AG04449 (cell line): ENCODE results near the gene ZNF428.
"Not testable (repeated sequence)": the region's sequence is repeated elsewhere in the genome, so short reads cannot be mapped to it uniquely, and the experiment has no call there.

ENCODE experiments used
- CTCF ChIA-PET: fragments of 350-600 bp; formaldehyde crosslinking; extraction: SDS; loops from one replicate; lab custom pipeline; 2021; ENCODE audit warnings: antibody characterized with exemption; lab: Yijun Ruan, JAX
- POLR2A ChIA-PET: fragments of 400-600, 350-600 bp; formaldehyde crosslinking; extraction: SDS; loops from one replicate; lab custom pipeline; 2020; ENCODE audit warnings: antibody characterized with exemption, inconsistent platforms; lab: Yijun Ruan, JAX
- DNase-seq: peaks from one replicate; pipeline ENCODE4 v3.0.0-alpha.2; 2010; ENCODE audit warnings: low read depth, low spot score
- H3K4me3 ChIP-seq: 2 replicates; pipeline ENCODE4 v1.5.1; 2011; ENCODE audit warnings: low read depth, mild to moderate bottlenecking, control low read depth, low read length
- CTCF ChIP-seq: IDR thresholded peaks from one replicate; pipeline ENCODE4 v1.5.1; 2011; ENCODE audit warnings: mild to moderate bottlenecking, moderate library complexity, low read length, control low read depth, inconsistent platforms; ENCODE audit not compliant: insufficient read depth; ENCODE audit errors: missing control alignments

Gene ZNF428

GRCh38 chr19:43592800-43593350, 26.6 kb downstream of the ZNF428 start:
- ChIA-PET CTCF (interaction anchor here (0.7 to 4.9 kb wide), 7 partner anchors 9 to 217 kb away, joined by 3 to 68 read pairs (median 20); partner anchors contain the start of genes PINLYP and XRCC1), POLR2A (no interaction called here)
- DNase-seq, result no peak
- TF ChIP-seq CTCF, result no peak
- no peak overlapping the region for H3K4me3 ChIP-seq

GRCh38 chr19:43591904-43592772, 27.3 kb downstream of the ZNF428 start:
- no peak overlapping the region for H3K4me3 ChIP-seq
- ChIA-PET CTCF (no interaction called here), POLR2A (no interaction called here)
- TF ChIP-seq CTCF, result no peak
- DNase-seq, result no peak

GRCh38 chr19:43589678-43590077, 29.8 kb downstream of the ZNF428 start:
- ChIA-PET CTCF (interaction anchor here (1.3 to 2.2 kb wide), 2 partner anchors 15 to 34 kb away, joined by 4 to 6 read pairs; partner anchors contain the start of genes PINLYP and XRCC1), POLR2A (no interaction called here)
- DNase-seq, result no peak
- no peak for TF ChIP-seq CTCF
- H3K4me3 ChIP-seq, result no peak overlapping the region

- H3K4me3 ChIP-seq, result no peak overlapping the region
- no peak for TF ChIP-seq CTCF
- ChIA-PET CTCF (interaction anchor here (0.8 to 2.2 kb wide), 3 partner anchors 14 to 220 kb away, joined by 3 to 6 read pairs (median 4); partner anchors contain the start of genes PINLYP and XRCC1), POLR2A (interaction anchor here (0.7 kb wide), 1 partner anchor 26 kb away, joined by 3 read pairs; no protein-coding TSS in a partner anchor)
- DNase-seq, result no peak
These were observed 30.2 kb downstream of the ZNF428 start for GRCh38 chr19:43589277-43589676.

GRCh38 chr19:43587029-43587428, 32.4 kb downstream of the ZNF428 start:
- DNase-seq, POLR2A ChIA-PET, H3K4me3 ChIP-seq: not testable (repeated sequence)
- CTCF ChIA-PET, result interaction anchor here (0.7 to 8.7 kb wide), 2 partner anchors 8 to 31 kb away, joined by 3 to 68 read pairs; partner anchors contain the start of genes IRGQ and ZNF576

- TF ChIP-seq CTCF, result no peak
- no peak overlapping the region for H3K4me3 ChIP-seq
- DNase-seq, result no peak
- ChIA-PET POLR2A (no interaction called here), CTCF (interaction anchor here (0.7 to 8.7 kb wide), 2 partner anchors 9 to 30 kb away, joined by 3 to 68 read pairs; partner anchors contain the start of genes IRGQ and ZNF576)
These were observed 33.1 kb downstream of the ZNF428 start for GRCh38 chr19:43586346-43586745.
